ENCODE data around the gene MYLK4.

- TF ChIP-seq CTCF (IDR thresholded peaks at IDR 0.05), result no peak
- no peak for TF ChIP-seq POLR2AphosphoS5 (IDR thresholded peaks at IDR 0.05)
- no peak for TF ChIP-seq POLR2A (IDR thresholded peaks at IDR 0.05)
Observed at GRCh38 chr6:2725999-2726567, 24.6 kb downstream of the MYLK4 start.

All from breast epithelium (tissue), 3 donors.